GM12878 (cell line): Measurements from ENCODE around the gene FCGR3A. TPM values are rescaled to one million over a fixed set of nuclear protein-coding genes. Genes with fewer than 3 reads are reported as not detected.
"Not testable (repeated sequence)": the region's sequence is repeated elsewhere in the genome, so short reads cannot be mapped to it uniquely, and the experiment has no call there.

Experiments
- ATAC-seq: fragments of 200-7000 bp; cut with Tn5 transposase; 3 replicates; pipeline ENCODE4 v1.9.1; 2020; ENCODE audit warnings: mild to moderate bottlenecking, moderate library complexity
- BruUV-seq: library from RNA; stranded (reverse); fragments of 400-500 nt; replicated peaks from 2 replicates; lab custom pipeline; 2021; lab: Mats Ljungman, UMichigan
- CTCF ChIA-PET: fragments of 300-600 bp; sonication (Branson Sonifier 250); formaldehyde crosslinking; extraction: SDS; loops from one replicate; lab custom pipeline; 2021; ENCODE audit warnings: inconsistent platforms; lab: Yijun Ruan, JAX
- POLR2A ChIA-PET: fragments of 350-600 bp; formaldehyde crosslinking; extraction: SDS; loops from one replicate; lab custom pipeline; 2021; ENCODE audit warnings: inconsistent platforms; lab: Charles Lee
- RAD21 ChIA-PET: fragments of 300-600 bp; sonication (Branson Sonifier 250); formaldehyde crosslinking; loops from one replicate; lab custom pipeline; 2023; ENCODE audit warnings: antibody characterized with exemption; ENCODE audit not compliant: unreplicated experiment; lab: Charles Lee
- SMC1A ChIA-PET: fragments of 300-600 bp; sonication (Branson Sonifier 250); formaldehyde crosslinking; loops from one replicate; lab custom pipeline; 2023; ENCODE audit not compliant: unreplicated experiment, uncharacterized antibody; lab: Charles Lee
- DNase-seq: peaks from one replicate; pipeline ENCODE4 v3.0.0-alpha.2; 2011; ENCODE audit warnings: low read depth, low spot score
- FAIRE-seq: peaks from 3 replicates; lab custom pipeline; 2011; peaks lifted over from hg19 to GRCh38; lab: Jason Lieb, UNC
- H2AFZ ChIP-seq: 2 replicates; pipeline ENCODE4 v1.6.0; 2011; ENCODE audit warnings: low read depth, low read length, control low read depth; ENCODE audit not compliant: control insufficient read depth
- H3K27ac ChIP-seq: 2 replicates; pipeline ENCODE4 v1.5.1; 2011; ENCODE audit warnings: control low read depth; ENCODE audit not compliant: control insufficient read depth, insufficient read depth
- H3K27me3 ChIP-seq, 2 experiments: replicated peaks in 1 of 2; 2 replicates each; pipeline versions ENCODE4 v1.6.0 to v1.6.1; 2011; ENCODE audit warnings: low read length in 1 of 2; ENCODE audit not compliant: control insufficient read depth in 2 of 2, insufficient read depth in 2 of 2
- H3K36me3 ChIP-seq, 2 experiments: 2 replicates each; pipeline ENCODE4 v1.5.1; 2011; ENCODE audit warnings: low read length in 1 of 2; ENCODE audit not compliant: control insufficient read depth in 2 of 2, insufficient read depth in 2 of 2
- H3K4me1 ChIP-seq: 2 replicates; pipeline ENCODE4 v1.6.1; 2011; ENCODE audit warnings: mild to moderate bottlenecking, low read length, moderate library complexity, mixed read lengths; ENCODE audit not compliant: control insufficient read depth, insufficient read depth
- H3K4me2 ChIP-seq: 2 replicates; pipeline ENCODE4 v1.6.0; 2011; ENCODE audit warnings: control low read depth; ENCODE audit not compliant: control insufficient read depth, insufficient read depth
- H3K4me3 ChIP-seq: fragments of 200-600 bp; sonication (generic); 2 replicates; pipeline ENCODE4 v1.5.1; 2016
- H3K79me2 ChIP-seq: 2 replicates; pipeline ENCODE4 v1.6.0; 2011; ENCODE audit warnings: low read length; ENCODE audit not compliant: control insufficient read depth, insufficient read depth
- H3K9ac ChIP-seq: 2 replicates; pipeline ENCODE4 v1.8.0; 2011; ENCODE audit warnings: low read length, control low read depth, mixed read lengths; ENCODE audit not compliant: control insufficient read depth, insufficient read depth
- H3K9me3 ChIP-seq: replicated peaks from 3 replicates; pipeline ENCODE4 v1.5.1; 2011; ENCODE audit warnings: mild to moderate bottlenecking, low read length; ENCODE audit not compliant: control insufficient read depth, insufficient read depth
- H4K20me1 ChIP-seq: 2 replicates; pipeline ENCODE4 v1.6.0; 2011; ENCODE audit not compliant: control insufficient read depth, insufficient read depth
- WGBS: methylation state at CpG from one replicate; pipeline ENCODE4 v1.1.6; 2016; ENCODE audit warnings: low lambda C conversion rate; ENCODE audit not compliant: insufficient replicate concordance, insufficient coverage; ENCODE audit errors: missing lambda C conversion rate; 5-methylcytosine and 5-hydroxymethylcytosine counted together
- in situ Hi-C: fragments of 300-500 bp; cut with MboI; formaldehyde crosslinking; loops from 9 replicates; pipeline ENCODE4 v1.14.3; 2018; ENCODE audit warnings: mixed read lengths
- intact Hi-C: fragments of 100-400 bp; cut with micrococcal nuclease; formaldehyde crosslinking; loops from one replicate; pipeline ENCODE4 v1.14.2; 2022; ENCODE audit not compliant: unreplicated experiment
- polyA plus RNA-seq, 11 experiments: library from polyadenylated mRNA; depleted of rRNA in 4 of 11; unstranded in 6 of 11; stranded (reverse) in 5 of 11; fragments of >200 nt; fragmentation: Nextera tagmentation in 4 of 11; fragmentation: Illumina TruSeq in 1 of 11; extraction: Ambion mirVana in 4 of 11; extraction: Trizol in 1 of 11; gene quantifications; 1 replicate in 1 of 11; 2 replicates in 10 of 11; pipeline versions ENCODE4 v1.2.1 to v1.2.3, GENCODE V29; 2011 to 2016; ENCODE audit warnings: inconsistent platforms in 2 of 11, missing spikeins in 2 of 11, low read depth in 1 of 11
- total RNA-seq, 4 experiments: library from RNA; depleted of rRNA in 3 of 4; stranded (reverse); fragments of >200 nt in 3 of 4; fragmentation: Illumina TruSeq in 1 of 4; extraction: Trizol in 1 of 4; gene quantifications; 2 replicates each; pipeline versions ENCODE4 v1.2.1 to v1.2.3, GENCODE V29; 2013 to 2021

FCGR3A gene
- total and polyA plus RNA-seq, 10 of the 15 experiments (the other 5 are each of a cell fraction or from before 2014, with no cell fraction given), result 0.09 to 0.10 TPM; not detected in 8

DNA sequence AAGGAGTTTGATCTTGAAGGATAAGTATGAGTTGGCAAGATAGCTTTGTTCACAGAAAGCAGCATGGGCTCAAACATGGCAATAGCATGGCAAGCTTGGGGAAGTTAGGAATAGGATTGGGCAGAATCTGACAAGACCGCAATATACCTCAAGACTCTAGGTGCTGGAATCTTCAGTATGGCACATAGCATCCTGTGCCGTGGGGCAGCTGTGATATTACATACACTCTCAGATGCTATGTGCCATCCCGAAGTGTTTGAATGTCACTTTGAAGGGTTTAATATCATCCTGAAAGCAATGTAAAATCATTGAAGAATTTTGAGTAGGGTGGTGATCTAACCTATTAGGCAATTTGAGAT, 17.0 kb upstream of the FCGR3A start:
- H3K79me2 ChIP-seq, H4K20me1 ChIP-seq, POLR2A ChIA-PET, H3K36me3 ChIP-seq, H3K27me3 ChIP-seq, H3K9ac ChIP-seq, BruUV-seq, H3K4me1 ChIP-seq, H3K4me2 ChIP-seq, DNase-seq, H3K27ac ChIP-seq, H3K9me3 ChIP-seq, H2AFZ ChIP-seq, RAD21 ChIA-PET, FAIRE-seq, H3K4me3 ChIP-seq: not testable (repeated sequence)
- peak; percentile 35 for ATAC-seq
- intact Hi-C loops, result loop anchor here (5.0 kb wide), 2 partner anchors 81 to 171 kb away; no protein-coding TSS in a partner anchor
- 100% methylated on average over 1 of the region's 3 CpGs for WGBS
- in situ Hi-C loops, result loop anchor here (10.0 kb wide), 1 partner anchor 88 kb away; no protein-coding TSS in a partner anchor
- CTCF ChIA-PET, result interaction anchor here (0.7 to 1.1 kb wide), 4 partner anchors 71 to 175 kb away, joined by 3 to 7 read pairs (median 3); no protein-coding TSS in a partner anchor
- SMC1A ChIA-PET, result interaction anchor here (0.8 kb wide), 1 partner anchor 171 kb away, joined by 5 read pairs; no protein-coding TSS in a partner anchor

- H4K20me1 ChIP-seq, POLR2A ChIA-PET, H3K4me3 ChIP-seq, intact Hi-C loops, H3K4me1 ChIP-seq, H3K9me3 ChIP-seq, H3K79me2 ChIP-seq, H3K36me3 ChIP-seq, RAD21 ChIA-PET, DNase-seq, BruUV-seq, H3K27me3 ChIP-seq, H3K9ac ChIP-seq, ATAC-seq, H3K4me2 ChIP-seq, H2AFZ ChIP-seq, H3K27ac ChIP-seq, FAIRE-seq: not testable (repeated sequence)
- WGBS, result 0% methylated on average over 1 of the region's 1 CpG
- in situ Hi-C loops, result loop anchor here (10.0 kb wide), 1 partner anchor 91 kb away; no protein-coding TSS in a partner anchor
- ChIA-PET CTCF (interaction anchor here (0.7 kb wide), 1 partner anchor 175 kb away, joined by 3 read pairs; no protein-coding TSS in a partner anchor), SMC1A (interaction anchor here (1.6 kb wide), 1 partner anchor 176 kb away, joined by 4 read pairs; no protein-coding TSS in a partner anchor)
Measured at GRCh38 chr1:161563522-161563921, 13.9 kb upstream of the FCGR3A start.

- H3K36me3 ChIP-seq, FAIRE-seq, H3K4me3 ChIP-seq, H3K4me2 ChIP-seq, H2AFZ ChIP-seq, H4K20me1 ChIP-seq, H3K4me1 ChIP-seq, H3K27ac ChIP-seq, CTCF ChIA-PET, H3K27me3 ChIP-seq, BruUV-seq, DNase-seq, intact Hi-C loops, POLR2A ChIA-PET, H3K9me3 ChIP-seq, H3K79me2 ChIP-seq, H3K9ac ChIP-seq: not testable (repeated sequence)
- ChIA-PET SMC1A (interaction anchor here (1.6 kb wide), 1 partner anchor 177 kb away, joined by 4 read pairs; no protein-coding TSS in a partner anchor), RAD21 (interaction anchor here (1.1 kb wide), 1 partner anchor 176 kb away, joined by 3 read pairs; no protein-coding TSS in a partner anchor)
- WGBS, result 22% methylated on average over 1 of the region's 3 CpGs
- in situ Hi-C loops, result loop anchor here (10.0 kb wide), 1 partner anchor 92 kb away; no protein-coding TSS in a partner anchor
- ATAC-seq, result peak; percentile 11
Measured at GRCh38 chr1:161562441-161562840, 12.8 kb upstream of the FCGR3A start.
